Suprapubic skin (tissue), 4 donors: Measurements from ENCODE around the gene NR5A2. TPM values are rescaled to one million over a fixed set of nuclear protein-coding genes. Genes with fewer than 3 reads are reported as not detected.

Experiments used
- DNase-seq, 2 donors: peaks; one replicate each; pipeline ENCODE4 v3.0.0-alpha.2; 2019; ENCODE audit warnings: low spot score in 2 of 2
- H3K27ac ChIP-seq: fragments of 200-600 bp; sonication (generic); one replicate; pipeline ENCODE4 v1.5.1; 2019
- H3K27me3 ChIP-seq: fragments of 200-600 bp; sonication (generic); one replicate; pipeline ENCODE4 v1.5.1; 2019
- H3K36me3 ChIP-seq: fragments of 200-600 bp; sonication (generic); one replicate; pipeline ENCODE4 v1.5.1; 2019
- H3K4me1 ChIP-seq: fragments of 200-600 bp; sonication (generic); one replicate; pipeline ENCODE4 v1.5.1; 2019
- H3K4me3 ChIP-seq: fragments of 200-600 bp; sonication (generic); one replicate; pipeline ENCODE4 v1.5.1; 2019; ENCODE audit warnings: mild to moderate bottlenecking
- H3K9me3 ChIP-seq: fragments of 200-600 bp; sonication (generic); one replicate; pipeline ENCODE4 v1.5.1; 2019
- EP300 ChIP-seq: sonication (generic); formaldehyde crosslinking; IDR thresholded peaks from one replicate; pipeline ENCODE4 v1.6.1; 2017; ENCODE audit warnings: antibody characterized with exemption
- POLR2A ChIP-seq, 2 donors: fragments of 450-650 bp; IDR thresholded peaks; one replicate each; pipeline ENCODE4 v1.6.1; 2017; ENCODE audit warnings: antibody characterized with exemption in 2 of 2, mild to moderate bottlenecking in 2 of 2, moderate library complexity in 2 of 2
- POLR2AphosphoS5 ChIP-seq, 3 donors: sonication (generic); formaldehyde crosslinking; IDR thresholded peaks; one replicate each; pipeline ENCODE4 v1.6.1; 2017; ENCODE audit warnings: antibody characterized with exemption in 3 of 3
- WGBS: methylation state at CpG from one replicate; pipeline ENCODE4 v1.1.5; 2018; 5-methylcytosine and 5-hydroxymethylcytosine counted together
- total RNA-seq, 4 donors: library from RNA; depleted of rRNA; stranded (reverse); fragments of >200 nt; gene quantifications; one replicate each; pipeline ENCODE4 v1.1.0, GENCODE V29; 2016
- TF ChIP-seq, protein P1 (sequence below), 2 donors: fragments of 200-600 bp in 1 of 2; fragments of 450-650 bp in 1 of 2; sonication (generic) in 1 of 2; IDR thresholded peaks; one replicate each; pipeline ENCODE4 v1.5.1; 2016 to 2019; ENCODE audit warnings: antibody characterized with exemption in 2 of 2, mild to moderate bottlenecking in 1 of 2, moderate library complexity in 1 of 2

The NR5A2 gene
- total RNA-seq = 1 to 10 TPM in 2 of 4 donors, under 1 TPM in 2; 0.49 to 3.3 (median 0.96) TPM

DNA sequence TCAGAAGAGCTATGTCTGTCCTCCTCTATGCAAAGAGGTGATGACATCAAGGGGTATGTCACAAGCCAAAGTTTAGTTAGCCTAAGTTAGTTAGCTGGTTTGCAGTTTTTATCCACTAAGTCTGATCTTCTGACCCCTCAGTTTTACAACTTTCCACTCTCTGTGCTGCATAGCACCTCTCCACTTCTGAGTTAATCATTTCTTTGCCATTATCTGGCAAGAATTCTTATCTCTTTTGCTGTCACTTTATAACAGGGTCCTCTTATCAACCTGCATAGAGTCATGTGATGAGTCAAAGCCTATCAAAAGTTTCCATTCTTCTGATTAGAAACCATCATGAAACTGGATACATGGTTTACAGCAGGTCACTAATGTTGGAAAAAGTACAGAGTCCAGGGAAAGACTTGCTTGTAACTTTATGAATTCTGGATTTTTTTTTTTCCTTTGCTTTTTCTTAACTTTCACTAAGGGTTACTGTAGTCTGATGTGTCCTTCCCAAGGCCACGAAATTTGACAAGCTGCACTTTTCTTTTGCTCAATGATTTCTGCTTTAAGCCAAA lies at the start of gene NR5A2:
TSS of gene NR5A2 (plus strand) at position 447 of the 560 bp plus-strand sequence. CDS start 138 bp downstream, outside the sequence.
- TF ChIP-seq POLR2A (IDR thresholded peaks at IDR 0.05) (no peak), POLR2AphosphoS5 (IDR thresholded peaks at IDR 0.05) (no peak), EP300 (no peak)
- TF ChIP-seq, protein P1, sequence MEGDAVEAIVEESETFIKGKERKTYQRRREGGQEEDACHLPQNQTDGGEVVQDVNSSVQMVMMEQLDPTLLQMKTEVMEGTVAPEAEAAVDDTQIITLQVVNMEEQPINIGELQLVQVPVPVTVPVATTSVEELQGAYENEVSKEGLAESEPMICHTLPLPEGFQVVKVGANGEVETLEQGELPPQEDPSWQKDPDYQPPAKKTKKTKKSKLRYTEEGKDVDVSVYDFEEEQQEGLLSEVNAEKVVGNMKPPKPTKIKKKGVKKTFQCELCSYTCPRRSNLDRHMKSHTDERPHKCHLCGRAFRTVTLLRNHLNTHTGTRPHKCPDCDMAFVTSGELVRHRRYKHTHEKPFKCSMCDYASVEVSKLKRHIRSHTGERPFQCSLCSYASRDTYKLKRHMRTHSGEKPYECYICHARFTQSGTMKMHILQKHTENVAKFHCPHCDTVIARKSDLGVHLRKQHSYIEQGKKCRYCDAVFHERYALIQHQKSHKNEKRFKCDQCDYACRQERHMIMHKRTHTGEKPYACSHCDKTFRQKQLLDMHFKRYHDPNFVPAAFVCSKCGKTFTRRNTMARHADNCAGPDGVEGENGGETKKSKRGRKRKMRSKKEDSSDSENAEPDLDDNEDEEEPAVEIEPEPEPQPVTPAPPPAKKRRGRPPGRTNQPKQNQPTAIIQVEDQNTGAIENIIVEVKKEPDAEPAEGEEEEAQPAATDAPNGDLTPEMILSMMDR (IDR thresholded peaks at IDR 0.05) = no peak
- H3K4me3 ChIP-seq = peak within 1 kb of the TSS; percentile 49
- peaks cover 64% of the 10 kb centered on the region for H3K27me3 ChIP-seq
- H3K27ac ChIP-seq = no peak within 1 kb of the TSS
- 84% methylated on average over 1 of the region's 1 CpG for WGBS
- H3K36me3 ChIP-seq = no peaks in the 10 kb centered on the region
- DNase-seq = no peak
- H3K9me3 ChIP-seq = no peaks in the 10 kb centered on the region
- peaks cover 12% of the 10 kb centered on the region for H3K4me1 ChIP-seq

DNA sequence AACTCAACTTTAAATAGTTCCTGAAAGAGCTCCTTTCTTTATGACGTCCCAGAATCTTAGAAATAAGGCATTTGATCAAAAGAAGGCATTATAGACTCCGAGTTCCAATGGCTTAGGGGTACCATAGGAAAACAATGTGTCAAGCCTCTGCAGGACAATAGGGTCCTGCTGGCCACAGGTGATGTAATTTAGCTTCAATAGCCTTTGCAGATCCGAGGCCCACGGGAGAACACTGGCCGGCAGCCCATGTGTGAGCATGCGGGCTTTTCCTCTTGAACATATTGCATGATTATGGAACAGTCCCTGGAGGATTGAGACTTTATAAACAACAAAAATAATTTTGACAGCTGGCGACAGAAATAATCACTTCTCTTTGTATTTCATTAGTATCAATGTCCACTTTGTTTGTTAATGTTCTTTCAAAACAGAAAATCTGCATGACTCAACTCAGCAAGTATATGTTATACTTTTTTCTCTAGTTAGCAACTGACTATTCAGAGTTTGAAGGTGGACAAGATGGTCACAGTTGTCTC lies 49.0 kb upstream of the NR5A2 start:
- 47% methylated on average over 7 of the region's 7 CpGs for WGBS
- TF ChIP-seq, protein P1 (IDR thresholded peaks at IDR 0.05) = no peak
- no peak overlapping the region for H3K4me3 ChIP-seq
- H3K27ac ChIP-seq = no peak overlapping the region
- H3K9me3 ChIP-seq = no peaks in the 10 kb centered on the region
- no peaks in the 10 kb centered on the region for H3K27me3 ChIP-seq
- H3K36me3 ChIP-seq = no peaks in the 10 kb centered on the region
- H3K4me1 ChIP-seq = no peaks in the 10 kb centered on the region
- DNase-seq = no peak

DNA sequence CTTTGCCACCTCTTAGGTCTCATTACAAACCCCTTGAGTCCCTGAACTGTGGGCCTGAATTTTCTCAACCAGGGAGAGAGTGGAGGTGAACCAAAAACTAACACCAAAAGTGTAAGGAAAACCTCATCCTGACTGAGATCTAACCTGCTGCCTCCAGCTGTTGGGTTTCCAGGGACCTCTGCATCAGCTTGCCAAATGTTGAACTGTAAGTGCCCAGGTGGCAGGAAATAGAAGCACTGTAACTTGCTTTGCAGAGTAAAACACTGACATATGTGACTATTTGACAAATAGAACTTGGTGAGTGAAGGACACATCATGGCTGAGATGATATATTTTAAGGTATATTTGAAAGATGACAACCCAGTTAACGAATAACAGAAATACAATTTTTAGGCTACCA lies 48.4 kb upstream of the NR5A2 start:
- TF ChIP-seq, protein P1 (IDR thresholded peaks at IDR 0.05) = no peak
- TF ChIP-seq EP300 (no peak), POLR2A (IDR thresholded peaks at IDR 0.05) (no peak), POLR2AphosphoS5 (IDR thresholded peaks at IDR 0.05) (no peak)
- no peaks in the 10 kb centered on the region for H3K9me3 ChIP-seq
- H3K4me1 ChIP-seq = no peaks in the 10 kb centered on the region
- no peak overlapping the region for H3K4me3 ChIP-seq
- H3K27me3 ChIP-seq = no peaks in the 10 kb centered on the region
- 85% methylated on average over 1 of the region's 1 CpG for WGBS
- no peaks in the 10 kb centered on the region for H3K36me3 ChIP-seq
- no peak for DNase-seq
- H3K27ac ChIP-seq = no peak overlapping the region

DNA sequence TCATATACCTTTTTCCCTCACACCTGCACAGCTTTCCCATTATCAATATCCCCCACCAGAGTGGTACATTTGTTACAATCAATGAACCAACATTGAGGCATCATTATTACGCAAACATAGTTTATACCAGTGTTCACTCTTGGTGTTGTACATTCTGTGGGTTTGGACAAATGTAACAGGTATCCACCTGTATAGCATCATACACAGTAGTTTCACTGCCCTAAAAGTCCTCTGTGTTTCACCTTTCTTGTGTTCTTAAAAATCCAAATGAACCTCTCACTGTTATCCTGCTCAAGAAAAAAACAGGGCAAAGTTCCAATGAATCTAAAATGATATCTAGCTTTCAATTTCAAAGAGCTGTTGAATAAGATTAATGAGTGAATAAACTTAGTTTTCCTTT lies 45.9 kb upstream of the NR5A2 start:
- 100% methylated on average over 1 of the region's 1 CpG for WGBS
- H3K27ac ChIP-seq = no peak overlapping the region

DNA sequence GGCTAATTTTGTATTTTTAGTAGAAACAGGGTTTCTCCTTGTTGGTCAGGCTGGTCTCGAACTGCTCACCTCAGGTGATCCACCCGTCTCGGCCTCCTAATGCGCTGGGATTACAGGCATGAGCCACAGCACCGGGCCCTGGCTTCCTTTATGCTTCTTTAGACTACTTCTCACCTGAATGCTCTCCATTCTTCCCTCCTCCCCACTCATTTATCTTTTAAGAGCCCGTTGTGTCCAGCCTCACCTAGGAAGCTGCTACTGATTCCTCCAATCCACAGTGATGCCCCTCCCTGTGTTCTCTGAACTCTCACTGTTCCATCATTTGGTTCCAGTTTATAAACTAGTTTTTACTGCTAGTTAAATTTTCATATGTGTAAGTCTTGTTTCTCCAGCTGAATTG lies 44.9 kb upstream of the NR5A2 start:
- Histone ChIP-seq H3K36me3 (no peaks in the 10 kb centered on the region), H3K9me3 (no peaks in the 10 kb centered on the region), H3K4me1 (no peaks in the 10 kb centered on the region), H3K27ac (no peak overlapping the region), H3K4me3 (no peak overlapping the region), H3K27me3 (no peaks in the 10 kb centered on the region)
- no peak for TF ChIP-seq EP300
- no peak for TF ChIP-seq POLR2A (IDR thresholded peaks at IDR 0.05)
- TF ChIP-seq, protein P1 (IDR thresholded peaks at IDR 0.05) = no peak
- no peak for TF ChIP-seq POLR2AphosphoS5 (IDR thresholded peaks at IDR 0.05)
- no peak for DNase-seq
- WGBS = 83% methylated on average over 6 of the region's 6 CpGs

More for the DNA sequence above, 45.9 kb upstream of the NR5A2 start:
- TF ChIP-seq EP300 = no peak
- TF ChIP-seq, protein P1 (IDR thresholded peaks at IDR 0.05) = no peak
- no peak for TF ChIP-seq POLR2A (IDR thresholded peaks at IDR 0.05)
- TF ChIP-seq POLR2AphosphoS5 (IDR thresholded peaks at IDR 0.05) = no peak
- Histone ChIP-seq H3K27me3 (no peaks in the 10 kb centered on the region), H3K4me3 (no peak overlapping the region), H3K4me1 (no peaks in the 10 kb centered on the region), H3K9me3 (no peaks in the 10 kb centered on the region), H3K36me3 (no peaks in the 10 kb centered on the region)
- DNase-seq = no peak
